ENCODE data around the gene ZPR1.

ZPR1 gene

DNA sequence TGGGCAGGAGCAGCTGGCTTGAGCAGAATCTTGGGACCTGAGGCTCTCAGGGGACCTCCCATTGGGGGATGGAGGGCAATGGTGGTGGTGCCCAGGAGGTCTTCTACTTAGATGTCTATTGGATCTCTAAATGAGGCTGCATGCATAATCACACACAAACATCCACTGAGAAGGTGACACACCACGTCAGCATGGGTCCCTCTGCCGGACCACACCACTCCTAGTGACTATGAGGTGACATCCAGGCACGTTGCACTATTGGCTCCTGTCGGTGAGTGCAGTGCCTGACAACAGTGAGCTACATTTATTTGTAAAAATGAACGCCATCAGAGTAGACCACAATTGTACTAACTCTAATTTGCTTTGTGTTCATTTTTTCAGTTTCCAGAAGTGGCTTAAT, 37.6 kb upstream of the ZPR1 start:
- TF ChIP-seq CTCF (IDR thresholded peaks at IDR 0.05; ENCODE audit: insufficient read depth, low read length, missing control alignments) = no peak
- DNase-seq (ENCODE audit: low read depth, low spot score) = no peak
- CTCF ChIA-PET = interaction anchor here (2.1 kb wide), 1 partner anchor 10 kb away, joined by 9 read pairs; no protein-coding TSS in a partner anchor
- POLR2A ChIA-PET = no interaction called here
- no peak overlapping the region for H3K4me3 ChIP-seq (ENCODE audit: low read depth, low read length)

DNA sequence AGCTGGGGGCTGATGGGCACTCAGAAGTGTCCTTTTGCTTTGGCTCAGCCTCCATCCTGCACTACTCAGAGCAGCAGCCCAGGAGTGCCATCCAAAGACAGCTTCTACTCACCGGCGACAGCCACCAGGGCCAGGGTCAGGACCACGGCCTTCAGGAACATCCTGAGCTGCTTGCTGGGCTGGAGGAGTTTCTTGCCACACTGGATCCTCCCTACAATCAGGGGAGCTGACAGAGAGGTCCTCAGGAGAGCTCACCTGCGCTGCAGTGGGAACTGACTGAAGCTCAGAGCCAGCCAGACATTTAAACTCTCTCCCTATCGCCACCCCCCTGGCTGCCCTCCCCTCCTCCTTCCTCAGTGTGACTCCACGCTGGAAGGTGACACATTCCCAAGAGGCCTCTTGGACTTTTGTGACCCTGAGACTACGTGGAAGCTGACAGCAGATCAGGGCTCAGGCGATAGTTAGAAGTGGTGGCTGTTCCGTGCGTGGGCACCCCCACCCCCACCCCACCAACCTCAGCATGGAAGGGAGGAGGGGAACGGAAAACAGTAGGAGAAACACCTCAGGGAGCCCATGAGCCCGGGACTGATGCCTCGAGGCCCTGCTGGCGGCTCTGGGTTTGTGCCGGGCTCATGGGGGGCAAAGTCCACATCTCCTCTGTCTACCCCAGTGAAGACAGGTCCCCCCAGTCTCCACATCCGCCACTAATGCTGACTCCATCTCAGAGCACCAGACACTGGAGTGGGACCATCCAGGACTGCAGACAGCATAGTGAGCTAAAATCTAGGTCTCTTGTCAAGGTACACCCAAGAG, 35.4 kb upstream of the ZPR1 start, which contains the start of gene APOA4:
Gene APOA4, minus strand, starts transcription at position 274 of the 813 bp plus-strand sequence. Its CDS starts 113 bp downstream, at position 161.
- CTCF ChIA-PET = interaction anchor here (0.9 to 3.3 kb wide), 5 partner anchors 9 to 283 kb away, joined by 3 to 24 read pairs (median 3); partner anchors contain the start of genes APOA1 and APOA5
- no peak within 1 kb of the TSS for H3K4me3 ChIP-seq (ENCODE audit: low read depth, low read length)
- POLR2A ChIA-PET = no interaction called here
- DNase-seq (ENCODE audit: low read depth, low spot score) = no peak
- TF ChIP-seq CTCF (IDR thresholded peaks at IDR 0.05; ENCODE audit: insufficient read depth, low read length, missing control alignments) = no peak

DNA sequence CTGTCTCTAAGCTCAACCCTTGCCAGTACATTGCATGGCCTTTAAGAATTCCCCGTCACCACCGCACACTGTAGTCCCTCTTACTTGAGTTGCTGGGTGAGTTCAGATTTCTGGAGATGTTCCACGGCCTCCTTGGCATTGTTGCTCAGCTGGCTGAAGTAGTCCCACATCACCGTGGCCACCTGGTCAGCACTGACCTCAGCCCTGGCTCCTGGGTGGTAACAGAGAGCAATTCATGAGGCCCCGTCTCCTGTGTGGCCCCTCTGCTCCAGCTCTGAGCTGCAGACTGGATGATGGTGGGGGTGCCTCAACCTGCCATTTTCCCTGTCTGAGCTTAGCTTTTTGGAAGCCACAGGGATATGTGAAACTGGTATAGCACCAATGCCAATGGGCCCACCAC, 34.8 kb upstream of the ZPR1 start:
- TF ChIP-seq CTCF (IDR thresholded peaks at IDR 0.05; ENCODE audit: insufficient read depth, low read length, missing control alignments) = no peak
- ChIA-PET POLR2A (no interaction called here), CTCF (interaction anchor here (0.9 to 3.3 kb wide), 4 partner anchors 9 to 284 kb away, joined by 3 to 24 read pairs (median 6); partner anchors contain the start of genes APOA1 and APOA5)
- H3K4me3 ChIP-seq (ENCODE audit: low read depth, low read length) = no peak overlapping the region
- DNase-seq (ENCODE audit: low read depth, low spot score) = no peak

DNA sequence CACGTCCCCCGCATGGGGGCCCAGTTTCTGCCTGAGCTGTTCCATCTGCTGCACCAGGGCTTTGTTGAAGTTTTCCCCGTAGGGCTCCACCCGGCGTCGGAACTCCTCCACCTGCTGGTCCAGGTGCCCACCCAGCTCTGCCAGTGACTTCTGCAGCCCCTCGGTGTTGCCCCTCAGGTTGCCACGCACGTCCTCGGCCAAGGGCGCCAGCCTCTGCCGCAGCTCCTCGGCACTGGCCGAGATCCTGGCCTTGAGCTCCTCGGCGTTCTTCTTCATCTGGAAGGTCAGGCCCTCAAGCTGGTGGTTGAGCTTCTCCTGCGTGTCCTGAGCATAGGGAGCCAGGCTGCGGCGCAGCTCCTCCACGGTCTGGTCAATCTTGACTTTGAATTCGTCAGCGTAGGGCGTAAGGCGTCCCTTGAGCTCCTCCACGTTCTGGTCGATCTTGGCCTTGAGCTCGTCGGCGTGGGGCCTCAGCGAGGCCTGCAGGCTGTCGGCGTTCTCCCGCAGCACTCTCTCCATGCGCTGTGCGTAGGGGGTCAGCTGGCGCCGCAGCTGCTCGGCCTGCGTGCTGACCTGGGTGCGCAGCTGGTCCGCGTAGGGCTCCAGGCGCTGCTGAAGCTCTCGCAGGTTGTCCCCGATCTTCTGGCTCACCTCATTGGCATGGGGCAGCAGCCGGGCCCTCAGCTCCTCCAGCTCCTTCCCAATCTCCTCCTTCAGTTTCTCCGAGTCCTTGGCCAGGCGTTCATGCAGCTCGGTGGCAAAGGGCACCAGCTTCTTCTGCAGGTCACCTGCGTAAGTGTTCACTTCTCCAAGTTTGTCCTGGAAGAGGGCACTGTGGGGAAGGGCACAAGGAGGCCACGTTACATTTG, 33.5 kb upstream of the ZPR1 start:
- CTCF ChIA-PET = interaction anchor here (0.9 to 3.3 kb wide), 5 partner anchors 14 to 285 kb away, joined by 3 to 24 read pairs (median 5); partner anchors contain the start of genes APOA1 and APOA5
- POLR2A ChIA-PET = interaction anchor here (0.5 kb wide), 1 partner anchor 17 kb away, joined by 3 read pairs; no protein-coding TSS in a partner anchor
- no peak overlapping the region for H3K4me3 ChIP-seq (ENCODE audit: low read depth, low read length)

DNA sequence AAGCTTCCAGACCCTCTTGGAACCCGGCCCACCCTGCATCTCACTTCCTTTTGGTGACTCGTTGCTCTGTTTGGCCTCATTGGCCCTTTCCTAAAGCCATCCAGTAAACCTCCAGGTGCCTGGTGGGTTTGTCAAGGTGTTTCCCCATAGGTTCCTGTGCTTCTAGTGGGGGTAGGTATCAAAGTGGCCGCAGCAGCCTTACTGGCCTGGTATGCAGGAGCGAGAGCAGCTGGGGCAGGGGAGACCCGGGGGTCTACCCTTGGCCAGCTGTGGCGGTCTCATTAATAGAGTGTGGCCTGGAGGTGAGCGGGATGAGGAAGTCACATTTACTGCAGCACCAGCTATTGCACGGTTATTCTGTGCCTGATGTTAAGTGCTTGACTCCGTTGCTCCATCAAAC, 31.2 kb upstream of the ZPR1 start:
- POLR2A ChIA-PET = no interaction called here
- CTCF ChIA-PET = no interaction called here
- no peak overlapping the region for H3K4me3 ChIP-seq (ENCODE audit: low read depth, low read length)
- no peak for TF ChIP-seq CTCF (IDR thresholded peaks at IDR 0.05; ENCODE audit: insufficient read depth, low read length, missing control alignments)
- no peak for DNase-seq (ENCODE audit: low read depth, low spot score)

More for the DNA sequence above, 33.5 kb upstream of the ZPR1 start:
- DNase-seq (ENCODE audit: low read depth, low spot score) = no peak
- TF ChIP-seq CTCF (IDR thresholded peaks at IDR 0.05; ENCODE audit: insufficient read depth, low read length, missing control alignments) = no peak
